Measurements from ENCODE around the gene SLC35B4.

SLC35B4 gene

GRCh38 chr7:134255814-134256213, 60.9 kb downstream of the SLC35B4 start:
- H4K20me1 ChIP-seq, result no peaks in the 10 kb centered on the region
- no peak overlapping the region for H3K27ac ChIP-seq
- H3K9ac ChIP-seq, result no peak overlapping the region
- H3K4me2 ChIP-seq, result no peak overlapping the region
- no peak overlapping the region for H3K4me3 ChIP-seq
- no peaks in the 10 kb centered on the region for H3K36me3 ChIP-seq
- TF ChIP-seq Cebpa-rat (IDR thresholded peaks at IDR 0.05), result no peak
- no peaks in the 10 kb centered on the region for H3K27me3 ChIP-seq
- H3K4me1 ChIP-seq, result no peaks in the 10 kb centered on the region
- no peaks in the 10 kb centered on the region for H3K9me3 ChIP-seq (replicated peaks in 1 of 11)

DNA sequence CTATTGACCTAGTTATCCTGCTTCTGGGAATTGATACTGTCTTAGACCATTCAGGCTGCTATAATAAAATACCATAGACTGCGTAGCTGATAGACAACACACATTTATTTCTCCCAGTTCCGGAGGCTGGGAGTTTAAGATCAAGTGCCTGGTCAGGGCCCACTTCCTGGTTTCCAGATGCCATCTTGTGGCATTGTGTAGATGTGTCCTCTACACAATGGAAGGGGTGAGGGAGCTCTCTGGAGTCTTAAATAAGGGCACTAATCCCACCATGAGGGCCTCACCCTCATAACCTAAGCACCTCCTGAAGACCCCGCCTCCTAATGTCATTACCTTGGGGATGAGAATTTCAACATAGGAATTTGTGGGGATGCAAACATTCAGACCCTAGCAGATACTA, 62.4 kb downstream of the SLC35B4 start:
- no peaks in the 10 kb centered on the region for H3K27me3 ChIP-seq
- TF ChIP-seq Cebpa-rat (IDR thresholded peaks at IDR 0.05), result no peak
- no peaks in the 10 kb centered on the region for H3K4me1 ChIP-seq
- no peaks in the 10 kb centered on the region for H3K36me3 ChIP-seq
- H3K27ac ChIP-seq, result no peak overlapping the region
- no peaks in the 10 kb centered on the region for H3K9me3 ChIP-seq (replicated peaks in 1 of 11)
- no peak overlapping the region for H3K4me2 ChIP-seq
- H3K9ac ChIP-seq, result no peak overlapping the region
- H4K20me1 ChIP-seq, result no peaks in the 10 kb centered on the region
- no peak overlapping the region for H3K4me3 ChIP-seq

- no peaks in the 10 kb centered on the region for H3K27me3 ChIP-seq
- TF ChIP-seq Cebpa-rat (IDR thresholded peaks at IDR 0.05), result no peak
- no peaks in the 10 kb centered on the region for H3K9me3 ChIP-seq (replicated peaks in 1 of 11)
- H3K27ac ChIP-seq, result no peak overlapping the region
- no peak overlapping the region for H3K4me2 ChIP-seq
- H3K9ac ChIP-seq, result no peak overlapping the region
- H3K4me3 ChIP-seq, result no peak overlapping the region
- no peaks in the 10 kb centered on the region for H3K36me3 ChIP-seq
- no peaks in the 10 kb centered on the region for H3K4me1 ChIP-seq
- H4K20me1 ChIP-seq, result no peaks in the 10 kb centered on the region
Observed at GRCh38 chr7:134248196-134248595, 68.5 kb downstream of the SLC35B4 start.

DNA sequence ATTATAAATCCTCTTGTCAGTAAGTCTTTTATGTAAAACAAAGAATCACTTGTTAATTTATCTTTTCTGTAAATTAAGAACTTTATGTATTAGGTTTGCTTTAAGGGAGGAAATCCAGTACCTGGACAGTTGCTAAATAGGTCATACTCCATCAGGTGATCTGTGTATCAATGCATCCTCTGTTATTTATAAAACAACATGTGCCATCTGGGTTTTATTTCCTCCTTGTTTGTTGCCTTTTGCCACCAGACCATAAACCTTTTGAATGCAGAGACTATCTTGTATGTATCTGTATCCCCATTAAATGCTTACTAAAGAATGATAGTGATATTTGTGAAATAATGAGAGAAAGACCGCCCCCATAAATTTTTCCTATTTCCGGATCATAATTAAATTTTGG, 70.0 kb downstream of the SLC35B4 start:
- Histone ChIP-seq H3K9me3 (replicated peaks in 1 of 11) (no peaks in the 10 kb centered on the region), H4K20me1 (no peaks in the 10 kb centered on the region), H3K27ac (no peak overlapping the region), H3K27me3 (no peaks in the 10 kb centered on the region), H3K4me2 (no peak overlapping the region), H3K9ac (no peak overlapping the region), H3K4me1 (no peaks in the 10 kb centered on the region), H3K4me3 (no peak overlapping the region), H3K36me3 (no peaks in the 10 kb centered on the region)
- no peak for TF ChIP-seq Cebpa-rat (IDR thresholded peaks at IDR 0.05)

DNA sequence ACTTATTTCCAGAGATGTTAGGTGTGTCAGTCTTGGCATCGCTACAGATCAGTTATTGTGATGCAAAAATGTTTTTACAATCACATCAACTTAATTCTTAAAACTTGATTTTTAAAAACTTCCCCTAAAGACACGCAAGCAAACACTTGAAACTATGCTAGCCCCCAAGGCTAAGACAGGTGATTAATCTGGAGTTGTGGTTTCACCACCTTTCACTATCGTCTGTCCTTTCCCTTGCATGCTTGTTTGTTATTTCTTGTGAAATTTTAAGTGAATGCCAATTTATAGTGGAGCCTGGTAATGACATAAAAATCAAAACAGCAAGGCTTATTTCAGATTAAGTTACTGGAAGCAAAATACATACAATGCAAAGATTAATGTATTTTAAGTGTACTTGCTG, 70.4 kb downstream of the SLC35B4 start:
- H3K27me3 ChIP-seq, result no peaks in the 10 kb centered on the region
- H3K4me1 ChIP-seq, result no peaks in the 10 kb centered on the region
- no peaks in the 10 kb centered on the region for H3K36me3 ChIP-seq
- H3K9me3 ChIP-seq (replicated peaks in 1 of 11), result no peaks in the 10 kb centered on the region
- H3K27ac ChIP-seq, result no peak overlapping the region
- no peak for TF ChIP-seq Cebpa-rat (IDR thresholded peaks at IDR 0.05)
- no peak overlapping the region for H3K4me2 ChIP-seq
- no peak overlapping the region for H3K4me3 ChIP-seq
- H3K9ac ChIP-seq, result no peak overlapping the region
- H4K20me1 ChIP-seq, result no peaks in the 10 kb centered on the region

- no peak for TF ChIP-seq Cebpa-rat (IDR thresholded peaks at IDR 0.05)
- no peaks in the 10 kb centered on the region for H4K20me1 ChIP-seq
- H3K36me3 ChIP-seq, result no peaks in the 10 kb centered on the region
- H3K4me3 ChIP-seq, result no peak overlapping the region
- H3K27me3 ChIP-seq, result no peaks in the 10 kb centered on the region
- H3K27ac ChIP-seq, result no peak overlapping the region
- no peak overlapping the region for H3K4me2 ChIP-seq
- H3K9ac ChIP-seq, result no peak overlapping the region
- peaks cover 0 to 6% (median under 1%) of the 10 kb centered on the region in 11 experiments; a peak in 5 of 22 replicates for H3K9me3 ChIP-seq (replicated peaks in 1 of 11)
- no peaks in the 10 kb centered on the region for H3K4me1 ChIP-seq
Observed at GRCh38 chr7:134245253-134245652, 71.5 kb downstream of the SLC35B4 start.

Measured in BLaER1 treated with 17β-estradiol and CSF1 and Interleukin-3, amounts not matched to agents 10 nM and 100 nM (cell line).